A549 (cell line): ENCODE data around the gene DDX52.

ENCODE experiments used
- CBX8 ChIP-seq: fragments of 200-600 bp; sonication (generic); IDR thresholded peaks from 2 replicates; pipeline ENCODE4 v1.6.1; 2016
- CHD2 ChIP-seq: fragments of 150-350 bp; IDR thresholded peaks from 2 replicates; pipeline ENCODE4 v1.6.1; 2014; ENCODE audit warnings: low read length; ENCODE audit not compliant: partially characterized antibody
- EP300 ChIP-seq, 2 experiments: fragments of >200 bp; sonication (Bioruptor Twin); formaldehyde crosslinking; IDR thresholded peaks; 2 replicates in 1 of 2; 3 replicates in 1 of 2; pipeline ENCODE4 v1.6.1; 2016 to 2017
- MAZ ChIP-seq: fragments of 150-350 bp; IDR thresholded peaks from 2 replicates; pipeline ENCODE4 v1.6.1; 2014; ENCODE audit warnings: antibody characterized with exemption, low read depth, low read length, borderline replicate concordance
- MYC ChIP-seq: IDR thresholded peaks from 2 replicates; pipeline ENCODE4 v1.6.1; 2012; ENCODE audit warnings: mild to moderate bottlenecking, inconsistent platforms, low read length, improper control_type of control experiment, borderline replicate concordance
- RAD21 ChIP-seq, 2 experiments: fragments of >200 bp in 1 of 2; sonication (Bioruptor Twin) in 1 of 2; formaldehyde crosslinking in 1 of 2; IDR thresholded peaks in 1 of 2; conservative IDR thresholded peaks in 1 of 2; 2 replicates in 1 of 2; 3 replicates in 1 of 2; pipeline ENCODE4 v1.6.1; 2012 to 2018; ENCODE audit warnings: inconsistent platforms in 1 of 2
- REST ChIP-seq: fragments of 200-600 bp; sonication (generic); IDR thresholded peaks from 2 replicates; pipeline ENCODE4 v1.6.1; 2016; ENCODE audit warnings: antibody characterized with exemption, mild to moderate bottlenecking, moderate library complexity
- TF ChIP-seq, protein P1 (sequence below): fragments of >200 bp; sonication (Bioruptor Twin); formaldehyde crosslinking; IDR thresholded peaks from 3 replicates; pipeline ENCODE4 v1.5.1; 2016

- TF ChIP-seq, protein P1, sequence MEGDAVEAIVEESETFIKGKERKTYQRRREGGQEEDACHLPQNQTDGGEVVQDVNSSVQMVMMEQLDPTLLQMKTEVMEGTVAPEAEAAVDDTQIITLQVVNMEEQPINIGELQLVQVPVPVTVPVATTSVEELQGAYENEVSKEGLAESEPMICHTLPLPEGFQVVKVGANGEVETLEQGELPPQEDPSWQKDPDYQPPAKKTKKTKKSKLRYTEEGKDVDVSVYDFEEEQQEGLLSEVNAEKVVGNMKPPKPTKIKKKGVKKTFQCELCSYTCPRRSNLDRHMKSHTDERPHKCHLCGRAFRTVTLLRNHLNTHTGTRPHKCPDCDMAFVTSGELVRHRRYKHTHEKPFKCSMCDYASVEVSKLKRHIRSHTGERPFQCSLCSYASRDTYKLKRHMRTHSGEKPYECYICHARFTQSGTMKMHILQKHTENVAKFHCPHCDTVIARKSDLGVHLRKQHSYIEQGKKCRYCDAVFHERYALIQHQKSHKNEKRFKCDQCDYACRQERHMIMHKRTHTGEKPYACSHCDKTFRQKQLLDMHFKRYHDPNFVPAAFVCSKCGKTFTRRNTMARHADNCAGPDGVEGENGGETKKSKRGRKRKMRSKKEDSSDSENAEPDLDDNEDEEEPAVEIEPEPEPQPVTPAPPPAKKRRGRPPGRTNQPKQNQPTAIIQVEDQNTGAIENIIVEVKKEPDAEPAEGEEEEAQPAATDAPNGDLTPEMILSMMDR = no peak
- no peak for TF ChIP-seq REST
- no peak for TF ChIP-seq CBX8
- TF ChIP-seq CHD2 = no peak
- no peak for TF ChIP-seq RAD21 (conservative IDR thresholded peaks at IDR 0.05 in 1 of 2, IDR thresholded peaks at IDR 0.05 in 1 of 2)
- TF ChIP-seq MAZ = no peak
- no peak for TF ChIP-seq MYC
- no peak for TF ChIP-seq EP300 (IDR thresholded peaks at IDR 0.05)
Measured at GRCh38 chr17:37605813-37606505, 37.3 kb downstream of the DDX52 start.
